Right hindlimb (tissue), 1 donor: ENCODE data around the gene TNFRSF8.

Experiments
- DNase-seq: peaks from one replicate; pipeline ENCODE4 v3.0.0-alpha.2; 2018

TNFRSF8 gene

DNA sequence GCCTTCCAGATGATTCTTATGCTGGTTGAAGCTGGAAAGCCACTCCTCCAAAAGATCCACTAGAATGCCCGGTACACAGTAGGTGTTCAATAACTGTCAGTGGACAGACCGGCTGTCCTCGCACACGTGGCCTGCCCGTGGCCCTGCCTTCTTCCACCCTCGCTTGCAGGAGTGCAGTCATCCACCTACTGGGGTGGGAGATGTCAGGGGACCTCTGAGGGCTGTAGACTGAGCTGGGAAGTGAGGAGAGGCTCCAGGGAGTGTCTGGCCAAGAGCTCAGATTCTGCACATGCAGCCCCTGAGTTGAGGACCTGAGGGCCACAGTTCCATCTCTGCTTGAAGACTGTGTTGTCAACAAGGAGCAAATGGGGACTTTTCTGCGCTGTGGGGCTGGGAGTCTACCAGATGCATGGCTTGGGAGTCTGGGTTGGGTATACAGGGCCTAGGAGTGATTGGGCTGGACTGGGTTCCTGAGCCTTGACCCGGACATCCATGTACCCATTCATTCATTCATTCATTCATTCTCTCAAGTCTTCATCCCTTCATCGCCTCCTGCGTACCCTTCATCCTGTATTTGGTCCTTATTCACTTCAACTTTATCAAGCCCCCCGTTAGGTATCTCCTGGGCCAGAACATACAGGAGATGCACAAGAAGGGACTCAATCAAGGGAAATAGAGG, 99.5 kb downstream of the TNFRSF8 start:
- DNase-seq: no peak

DNA sequence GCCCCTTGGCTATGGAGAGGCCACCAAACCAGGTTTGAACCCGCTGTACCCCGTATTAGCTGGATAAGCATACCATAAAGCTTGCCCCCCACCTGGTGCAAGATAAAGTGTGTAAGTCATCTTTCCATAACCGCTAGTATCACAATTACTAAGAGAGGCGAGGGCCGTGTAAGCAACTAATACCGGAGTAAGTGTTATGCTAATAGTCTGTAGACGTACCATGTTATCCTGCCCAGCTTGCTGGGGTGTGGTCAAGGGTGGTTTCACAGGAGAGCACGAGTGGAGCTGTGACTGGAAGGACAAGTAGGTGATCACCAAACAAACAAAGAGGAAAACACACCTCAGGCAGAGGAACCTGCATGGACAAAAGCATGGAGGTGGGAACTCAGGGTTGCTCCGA, 100.1 kb downstream of the TNFRSF8 start:
- no peak for DNase-seq

DNA sequence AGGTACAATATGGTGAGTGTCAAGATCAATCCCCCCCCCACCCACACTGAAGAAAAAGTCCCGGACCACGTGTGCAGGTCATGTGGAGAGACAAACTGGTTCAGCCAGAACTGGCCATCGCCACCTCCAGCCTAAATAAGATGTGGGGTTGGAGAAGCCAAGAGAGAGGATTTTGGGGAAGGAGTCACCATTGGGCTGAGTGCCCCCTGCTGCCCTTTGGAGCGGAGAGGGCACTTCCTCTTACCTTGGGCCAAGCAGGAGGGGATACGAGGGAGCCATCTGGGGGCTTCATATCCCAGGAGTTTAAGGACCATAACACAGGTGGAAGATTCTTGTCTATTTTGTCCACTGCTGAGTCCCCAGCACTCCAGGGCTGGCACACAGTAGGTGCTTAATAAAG, 101.1 kb downstream of the TNFRSF8 start:
- no peak for DNase-seq

GRCh38 chr1:12165342-12165741, 102.2 kb downstream of the TNFRSF8 start:
- DNase-seq: no peak

- DNase-seq: peak; percentile 66
Observed at GRCh38 chr1:12166834-12167492, 103.9 kb downstream of the TNFRSF8 start, which contains the start of gene TNFRSF1B. TSS of gene TNFRSF1B (plus strand) at chr1:12166991. CDS start at chr1:12167092, 101 bp downstream.

GRCh38 chr1:12167493-12168429, 104.7 kb downstream of the TNFRSF8 start:
- no peak for DNase-seq

GRCh38 chr1:12168451-12169160, 105.5 kb downstream of the TNFRSF8 start:
- no peak for DNase-seq

DNA sequence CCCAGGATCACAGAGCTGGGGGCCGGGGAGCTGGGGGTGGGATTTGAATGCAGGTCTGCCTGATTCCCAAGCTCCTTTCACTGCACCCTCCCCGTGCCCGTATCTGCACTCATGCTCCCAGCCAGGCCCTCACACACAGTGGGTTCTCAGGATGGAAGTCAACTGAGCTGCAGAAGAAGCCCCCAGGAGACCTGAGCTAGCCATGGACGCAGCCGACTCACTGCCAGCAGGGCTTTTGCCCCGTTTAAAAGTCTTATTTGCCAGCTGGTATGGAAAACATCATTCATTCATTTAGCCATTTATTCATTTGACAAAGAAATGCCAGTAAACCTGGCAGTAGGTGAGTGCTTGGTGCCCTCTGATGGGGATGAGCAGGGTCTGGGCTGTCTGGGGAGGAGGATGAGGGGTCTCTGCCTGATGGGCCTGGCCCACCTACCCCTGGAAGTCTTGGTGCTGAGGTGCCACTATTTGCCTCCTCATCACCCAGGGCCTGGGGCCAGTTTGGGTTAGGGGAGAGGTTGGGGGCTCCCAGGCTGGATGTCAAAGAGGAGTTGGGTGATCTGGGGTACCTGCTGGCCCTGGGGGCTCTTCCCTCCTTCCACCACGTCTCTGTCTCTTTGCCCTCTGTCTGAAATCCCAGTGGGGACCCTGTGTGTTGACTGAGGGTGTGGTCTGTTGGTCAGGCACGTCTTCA, 106.5 kb downstream of the TNFRSF8 start:
- no peak for DNase-seq

DNA sequence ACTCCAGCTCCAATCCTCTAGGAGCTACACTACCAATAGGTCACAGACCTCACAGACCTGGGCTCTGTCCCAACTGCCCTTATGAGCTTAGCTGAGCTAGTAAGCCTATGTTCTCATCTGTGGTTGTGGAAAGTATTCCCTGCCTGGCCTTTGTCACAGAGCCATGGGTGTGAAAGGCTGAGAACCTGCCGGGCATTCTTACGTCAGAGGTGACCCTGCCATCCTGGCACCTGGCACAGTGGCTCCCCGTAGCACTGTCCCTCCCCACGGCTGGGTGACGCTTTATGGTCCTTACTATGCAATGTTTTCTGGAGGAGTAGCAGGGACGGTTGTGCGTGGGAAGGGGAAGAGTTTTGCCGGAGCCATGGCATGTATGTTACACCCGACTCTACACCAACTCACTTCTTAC, 107.2 kb downstream of the TNFRSF8 start:
- no peak for DNase-seq

GRCh38 chr1:12171206-12172041, 108.3 kb downstream of the TNFRSF8 start:
- DNase-seq: no peak

DNA sequence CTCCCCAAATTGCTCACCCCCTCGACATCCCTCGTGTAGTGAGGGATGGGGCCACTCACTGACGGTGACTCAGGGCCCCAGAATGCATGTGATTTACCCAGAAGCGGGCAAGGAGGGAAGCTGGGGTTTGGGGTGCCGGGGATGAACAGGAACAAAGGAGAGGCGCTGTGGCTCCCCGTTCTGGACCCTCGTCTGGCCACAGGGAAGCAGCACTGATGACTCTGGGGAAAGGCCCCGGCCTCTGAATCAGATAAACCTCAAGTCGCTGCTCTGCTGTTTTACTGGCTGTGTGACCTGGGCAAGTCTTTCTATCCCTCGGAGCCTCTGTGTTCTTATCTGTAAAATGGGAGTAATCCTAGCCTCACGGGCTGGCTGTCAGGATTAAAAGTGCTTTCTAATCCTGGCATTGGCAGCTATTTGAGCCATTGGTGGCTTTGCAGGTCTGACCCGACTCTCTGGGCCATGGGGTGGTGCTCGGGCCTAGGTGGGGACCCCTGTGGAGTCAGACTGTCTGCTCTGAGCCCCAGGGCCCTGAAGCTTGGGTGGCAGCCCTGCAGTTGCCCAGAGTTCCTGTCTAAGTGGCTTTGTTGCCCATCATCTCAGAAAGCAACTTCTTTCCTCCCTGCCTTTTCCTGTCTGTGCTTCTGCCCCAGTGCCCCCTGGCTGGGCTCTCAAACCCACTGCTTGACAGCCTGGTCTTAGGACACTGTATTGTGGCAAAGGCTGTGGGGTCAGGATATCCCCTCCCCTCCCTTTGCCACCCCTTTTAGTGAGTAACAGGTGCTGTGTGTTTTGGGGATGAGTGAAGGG, 109.1 kb downstream of the TNFRSF8 start:
- no peak for DNase-seq

- no peak for DNase-seq
Observed at GRCh38 chr1:12173041-12173509, 110.0 kb downstream of the TNFRSF8 start.

DNA sequence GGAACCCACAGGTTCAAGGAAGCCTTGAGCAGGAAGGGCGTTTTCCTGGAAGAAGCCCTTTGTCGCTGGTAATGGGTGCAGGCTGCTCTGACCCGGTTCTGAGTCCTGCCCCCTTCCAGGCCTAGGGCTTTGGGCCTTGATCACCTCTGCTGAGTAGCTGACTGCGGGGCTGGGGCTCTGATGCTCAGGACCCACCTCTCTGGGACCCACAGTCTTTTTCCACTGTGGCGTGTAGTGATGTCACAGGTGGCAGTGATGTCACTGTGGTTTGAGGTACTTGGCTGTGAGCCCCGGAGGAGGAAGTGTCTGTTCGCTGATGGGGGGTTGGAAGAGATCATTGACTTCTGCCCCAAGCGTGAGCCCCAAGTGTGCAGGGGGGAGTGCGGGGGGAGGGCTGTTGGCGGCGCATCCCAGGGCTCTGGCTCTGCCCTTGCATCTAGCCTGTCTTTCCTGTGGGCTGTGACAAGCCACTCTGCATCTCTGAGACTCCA, 110.6 kb downstream of the TNFRSF8 start:
- DNase-seq: no peak

DNA sequence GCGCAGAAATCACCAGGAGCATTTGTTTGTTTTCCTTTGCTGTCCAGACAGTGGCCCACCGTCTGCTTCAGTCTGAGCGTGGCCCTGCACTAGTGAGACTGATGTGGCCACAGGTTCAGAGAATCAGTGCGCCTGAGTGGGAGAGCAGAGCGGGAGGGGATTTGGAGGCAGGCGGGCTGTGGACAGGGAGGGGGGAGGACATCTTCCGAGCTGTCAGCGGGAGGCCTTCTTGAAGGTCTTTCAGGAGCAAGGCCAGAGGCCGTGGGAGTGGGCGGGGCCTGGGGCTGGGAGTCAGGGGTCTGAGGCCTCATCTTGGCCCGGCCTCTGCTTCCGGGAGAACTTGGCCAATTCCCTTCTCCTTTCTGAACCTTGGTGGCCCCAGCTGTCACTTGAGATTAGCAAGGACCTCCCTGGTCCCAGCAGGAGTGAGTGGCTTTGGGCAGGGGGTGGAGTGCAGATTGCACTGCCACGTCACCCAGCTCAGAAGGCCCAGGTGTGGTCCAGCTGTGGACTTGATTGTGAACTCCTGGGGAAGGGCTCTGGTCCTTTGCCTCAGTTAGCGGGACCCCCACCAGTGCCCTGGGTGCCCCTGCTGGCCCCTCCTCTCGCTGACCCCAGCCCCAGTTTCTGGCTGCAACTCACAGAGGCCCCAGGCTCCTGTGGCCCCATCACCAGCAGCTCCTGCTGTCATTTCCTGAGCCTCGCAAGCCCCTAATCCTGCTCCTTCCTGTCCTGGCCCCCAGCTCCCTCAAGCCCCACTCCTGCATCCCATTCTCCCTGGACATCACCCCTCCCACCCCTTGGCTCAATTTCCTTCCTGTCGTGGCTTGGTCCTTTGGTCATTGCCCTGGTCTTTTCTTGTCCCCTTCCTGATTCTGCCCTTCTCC, 112.1 kb downstream of the TNFRSF8 start:
- peak; percentile 69 for DNase-seq

DNA sequence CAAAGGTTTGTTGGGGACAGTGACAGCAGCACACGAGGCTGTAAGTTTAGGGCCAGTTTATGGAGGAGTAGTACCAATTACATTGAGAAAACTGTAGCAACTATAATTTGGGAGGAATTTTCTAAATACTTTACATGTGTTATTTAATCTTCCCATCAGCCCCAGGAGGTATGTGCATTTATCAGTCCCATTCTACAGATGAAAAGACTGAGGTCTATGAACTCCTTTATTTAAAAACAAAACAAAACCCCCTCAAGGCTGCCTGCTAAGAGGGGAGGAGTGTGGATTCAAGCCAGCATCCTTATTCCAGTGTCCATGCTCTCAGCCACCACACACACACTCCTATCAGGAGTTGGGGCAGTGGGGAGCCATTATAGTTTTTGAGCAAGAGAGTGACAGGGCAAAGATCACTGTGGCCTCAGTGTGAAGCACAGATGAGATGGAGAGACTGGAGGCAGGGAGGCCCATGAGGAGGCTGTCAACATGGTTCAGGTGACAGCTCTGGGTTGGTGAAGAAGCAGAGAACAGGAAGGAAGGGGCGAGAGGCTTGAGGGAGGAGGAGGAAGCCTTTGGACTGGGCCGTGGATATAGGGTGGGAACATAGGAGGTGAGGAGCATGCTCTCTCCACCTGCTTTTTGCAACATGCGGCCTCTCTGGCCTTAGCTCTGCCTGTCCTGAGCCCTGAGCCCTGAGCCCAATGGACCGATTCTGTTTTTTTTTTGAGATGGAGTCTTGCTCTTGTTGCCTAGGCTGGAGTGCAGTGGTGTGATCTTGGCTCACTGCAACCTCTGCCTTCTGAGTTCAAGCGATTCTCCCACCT, 113.4 kb downstream of the TNFRSF8 start:
- DNase-seq: no peak

DNA sequence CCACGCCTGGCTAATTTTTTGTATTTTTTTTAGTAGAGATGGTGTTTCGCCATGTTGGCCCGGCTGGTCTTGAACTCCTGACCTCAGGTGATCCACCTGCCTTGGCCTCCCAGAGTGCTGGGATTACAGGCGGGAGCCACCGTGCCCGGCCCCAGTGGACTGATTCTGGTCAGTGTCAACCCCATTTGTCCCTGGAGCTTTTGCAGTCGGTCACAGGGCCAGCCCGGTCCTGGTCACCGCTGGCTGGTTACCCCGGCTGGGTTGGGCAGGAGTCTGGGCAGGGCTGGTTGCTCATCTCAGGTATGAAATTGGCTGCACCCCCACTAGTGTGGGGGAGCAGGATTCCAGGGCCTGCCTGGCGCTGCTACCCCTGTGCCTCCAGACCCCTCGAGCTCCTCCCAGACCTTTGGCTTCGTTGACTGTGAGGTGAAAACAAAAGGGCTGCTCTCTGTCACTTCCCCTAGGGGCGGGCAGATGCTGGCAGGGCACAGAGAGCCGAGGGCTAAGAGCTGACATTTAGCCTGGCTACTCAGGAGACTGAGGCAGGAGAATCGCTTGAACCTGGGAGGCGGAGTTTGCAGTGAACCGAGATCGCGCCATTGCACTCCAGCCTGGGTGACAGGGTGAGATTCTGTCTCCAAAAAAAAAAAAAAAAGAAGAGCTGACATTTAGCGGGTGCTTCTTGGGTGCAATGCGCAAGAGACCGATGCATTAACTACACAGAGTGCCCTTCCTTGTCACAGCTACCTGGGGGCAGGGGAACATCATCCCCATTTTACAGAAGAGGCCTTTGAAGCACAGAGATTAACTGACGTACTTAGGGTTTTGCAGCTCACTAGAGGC, 114.3 kb downstream of the TNFRSF8 start:
- no peak for DNase-seq

GRCh38 chr1:12177999-12178441, 114.9 kb downstream of the TNFRSF8 start:
- DNase-seq: no peak
